22Rv1 (cell line): ENCODE results near the gene LINS1.
A peak's percentile ranks its signal among the peaks of the same experiment; 100 is the strongest.

Source experiments
- H3K27ac ChIP-seq: fragments of 450-650 bp; 2 replicates; pipeline ENCODE4 v1.5.1; 2017
- CTCF ChIP-seq: fragments of 450-650 bp; IDR thresholded peaks from 2 replicates; pipeline ENCODE4 v1.5.1; 2017; ENCODE audit warnings: mild to moderate bottlenecking
- ZFX ChIP-seq: fragments of 450-650 bp; IDR thresholded peaks from 2 replicates; pipeline ENCODE4 v1.6.1; 2017; ENCODE audit warnings: antibody characterized with exemption, borderline replicate concordance

Gene LINS1

GRCh38 chr15:100616700-100617099, 14.7 kb upstream of the LINS1 start:
- TF ChIP-seq CTCF: no peak
- no peak for TF ChIP-seq ZFX
- H3K27ac ChIP-seq: no peak overlapping the region

GRCh38 chr15:100615801-100616200, 13.8 kb upstream of the LINS1 start:
- no peak for TF ChIP-seq ZFX
- no peak for TF ChIP-seq CTCF

GRCh38 chr15:100614918-100615317, 12.9 kb upstream of the LINS1 start:
- TF ChIP-seq ZFX (no peak), CTCF (no peak)
- no peak overlapping the region for H3K27ac ChIP-seq

More at GRCh38 chr15:100615801-100616200, 13.8 kb upstream of the LINS1 start:
- no peak overlapping the region for H3K27ac ChIP-seq

GRCh38 chr15:100614336-100614735, 12.4 kb upstream of the LINS1 start:
- TF ChIP-seq CTCF (no peak), ZFX (no peak)
- H3K27ac ChIP-seq: no peak overlapping the region

GRCh38 chr15:100613208-100613607, 11.2 kb upstream of the LINS1 start:
- TF ChIP-seq ZFX (no peak), CTCF (no peak)
- no peak overlapping the region for H3K27ac ChIP-seq

- TF ChIP-seq ZFX (no peak), CTCF (no peak)
Measured at GRCh38 chr15:100612539-100612938, 10.6 kb upstream of the LINS1 start.

GRCh38 chr15:100602823-100603393, 924 bp upstream of the LINS1 start:
- peak overlapping the region; percentile 67 for H3K27ac ChIP-seq
- TF ChIP-seq ZFX (no peak), CTCF (no peak)

More at GRCh38 chr15:100612539-100612938, 10.6 kb upstream of the LINS1 start:
- no peak overlapping the region for H3K27ac ChIP-seq
